ENCODE results near the gene GOLIM4. TPM values are rescaled to one million over a fixed set of nuclear protein-coding genes. Genes with fewer than 3 reads are reported as not detected.

Gene GOLIM4
- total and polyA plus RNA-seq, 2 of the 13 experiments (the other 11 are each of a cell fraction or from before 2014, with no cell fraction given), result 10.9 to 47.7 TPM

GRCh38 chr3:168094580-168094876 lies 1.2 kb downstream of the GOLIM4 start (continued):
- TF ChIP-seq ZGPAT (CRISPR knock-in tag; IDR thresholded peaks at IDR 0.05) (no peak), CREM (IDR thresholded peaks at IDR 0.05) (0 out of 2 replicates have a peak, but pooled peaks have one; percentile 21), CREM (CRISPR knock-in tag; IDR thresholded peaks at IDR 0.05) (no peak), ZNF343 (CRISPR knock-in tag; IDR thresholded peaks at IDR 0.05) (no peak), NR2F1 (CRISPR knock-in tag; IDR thresholded peaks at IDR 0.05) (no peak), ZSCAN20 (CRISPR knock-in tag; IDR thresholded peaks at IDR 0.05; ENCODE audit: borderline replicate concordance) (no peak), FOXK1 (CRISPR knock-in tag; IDR thresholded peaks at IDR 0.05; ENCODE audit: borderline replicate concordance, low read depth) (no peak), ZNF770 (CRISPR knock-in tag; IDR thresholded peaks at IDR 0.05) (no peak), SMYD3 (CRISPR knock-in tag; IDR thresholded peaks at IDR 0.05) (no peak), GATA4 (IDR thresholded peaks at IDR 0.05; ENCODE audit: borderline replicate concordance, low read depth) (no peak), ZNF256 (CRISPR knock-in tag; conservative IDR thresholded peaks at IDR 0.05) (no peak), JUNB (CRISPR knock-in tag; IDR thresholded peaks at IDR 0.05; ENCODE audit: borderline replicate concordance) (no peak), ZNF704 (CRISPR knock-in tag; IDR thresholded peaks at IDR 0.05; ENCODE audit: borderline replicate concordance) (no peak), ZNF549 (CRISPR knock-in tag; IDR thresholded peaks at IDR 0.05) (no peak), FOXA3 (CRISPR knock-in tag; IDR thresholded peaks at IDR 0.05) (no peak), ZBTB46 (CRISPR knock-in tag; IDR thresholded peaks at IDR 0.05; ENCODE audit: borderline replicate concordance) (no peak)
- TF ChIP-seq, protein P1, sequence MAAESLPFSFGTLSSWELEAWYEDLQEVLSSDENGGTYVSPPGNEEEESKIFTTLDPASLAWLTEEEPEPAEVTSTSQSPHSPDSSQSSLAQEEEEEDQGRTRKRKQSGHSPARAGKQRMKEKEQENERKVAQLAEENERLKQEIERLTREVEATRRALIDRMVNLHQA (CRISPR knock-in tag; IDR thresholded peaks at IDR 0.05), result no peak
- TF ChIP-seq, protein P2, sequence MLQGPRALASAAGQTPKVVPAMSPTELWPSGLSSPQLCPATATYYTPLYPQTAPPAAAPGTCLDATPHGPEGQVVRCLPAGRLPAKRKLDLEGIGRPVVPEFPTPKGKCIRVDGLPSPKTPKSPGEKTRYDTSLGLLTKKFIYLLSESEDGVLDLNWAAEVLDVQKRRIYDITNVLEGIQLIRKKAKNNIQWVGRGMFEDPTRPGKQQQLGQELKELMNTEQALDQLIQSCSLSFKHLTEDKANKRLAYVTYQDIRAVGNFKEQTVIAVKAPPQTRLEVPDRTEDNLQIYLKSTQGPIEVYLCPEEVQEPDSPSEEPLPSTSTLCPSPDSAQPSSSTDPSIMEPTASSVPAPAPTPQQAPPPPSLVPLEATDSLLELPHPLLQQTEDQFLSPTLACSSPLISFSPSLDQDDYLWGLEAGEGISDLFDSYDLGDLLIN (CRISPR knock-in tag; IDR thresholded peaks at IDR 0.05; ENCODE audit: borderline replicate concordance), result no peak
- TF ChIP-seq, protein P3, sequence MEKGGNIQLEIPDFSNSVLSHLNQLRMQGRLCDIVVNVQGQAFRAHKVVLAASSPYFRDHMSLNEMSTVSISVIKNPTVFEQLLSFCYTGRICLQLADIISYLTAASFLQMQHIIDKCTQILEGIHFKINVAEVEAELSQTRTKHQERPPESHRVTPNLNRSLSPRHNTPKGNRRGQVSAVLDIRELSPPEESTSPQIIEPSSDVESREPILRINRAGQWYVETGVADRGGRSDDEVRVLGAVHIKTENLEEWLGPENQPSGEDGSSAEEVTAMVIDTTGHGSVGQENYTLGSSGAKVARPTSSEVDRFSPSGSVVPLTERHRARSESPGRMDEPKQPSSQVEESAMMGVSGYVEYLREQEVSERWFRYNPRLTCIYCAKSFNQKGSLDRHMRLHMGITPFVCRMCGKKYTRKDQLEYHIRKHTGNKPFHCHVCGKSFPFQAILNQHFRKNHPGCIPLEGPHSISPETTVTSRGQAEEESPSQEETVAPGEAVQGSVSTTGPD (CRISPR knock-in tag; IDR thresholded peaks at IDR 0.05), result no peak
- TF ChIP-seq, protein P4, sequence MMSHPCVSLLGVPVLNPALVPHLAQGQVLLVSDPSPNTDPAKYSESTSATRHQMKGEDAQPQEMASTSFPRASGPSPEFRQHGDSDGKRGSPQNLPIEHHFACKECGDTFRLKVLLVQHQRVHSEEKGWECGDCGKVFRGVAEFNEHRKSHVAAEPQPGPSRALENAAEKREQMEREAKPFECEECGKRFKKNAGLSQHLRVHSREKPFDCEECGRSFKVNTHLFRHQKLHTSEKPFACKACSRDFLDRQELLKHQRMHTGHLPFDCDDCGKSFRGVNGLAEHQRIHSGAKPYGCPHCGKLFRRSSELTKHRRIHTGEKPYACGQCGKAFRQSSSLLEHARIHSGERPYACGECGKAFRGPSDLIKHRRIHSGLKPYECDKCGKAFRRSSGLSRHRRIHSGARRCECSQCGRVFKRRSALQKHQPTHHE (CRISPR knock-in tag; IDR thresholded peaks at IDR 0.05; ENCODE audit: borderline replicate concordance), result no peak

Measured in HepG2 (cell line).